Breast epithelium (tissue), 4 donors: ENCODE results near the gene ULK4. TPM values are rescaled to one million over a fixed set of nuclear protein-coding genes. Genes with fewer than 3 reads are reported as not detected.
A peak's percentile ranks its signal among the peaks of the same experiment; 100 is the strongest.

Experiments used
- DNase-seq, 2 donors: peaks; one replicate each; pipeline ENCODE4 v3.0.0-alpha.2; 2019; ENCODE audit warnings: low spot score in 2 of 2
- H3K27ac ChIP-seq, 2 donors: fragments of 200-600 bp; sonication (generic) in 1 of 2; one replicate each; pipeline ENCODE4 v1.5.1; 2016 to 2019; ENCODE audit warnings: mild to moderate bottlenecking in 1 of 2
- H3K27me3 ChIP-seq, 2 donors: fragments of 200-600 bp; sonication (generic) in 1 of 2; one replicate each; pipeline versions ENCODE4 v1.5.1 to v1.6.0; 2017 to 2019; ENCODE audit warnings: control low read depth in 1 of 2, mild to moderate bottlenecking in 1 of 2
- H3K36me3 ChIP-seq: fragments of 200-600 bp; one replicate; pipeline ENCODE4 v1.5.1; 2019
- H3K4me1 ChIP-seq, 2 donors: fragments of 200-600 bp; sonication (generic); one replicate each; pipeline ENCODE4 v1.5.1; 2016 to 2019; ENCODE audit warnings: control low read depth in 1 of 2
- H3K4me3 ChIP-seq, 3 donors: fragments of 200-600 bp; sonication (generic); 1 replicate in 2 of 3; 2 replicates in 1 of 3; pipeline ENCODE4 v1.5.1; 2016 to 2019; ENCODE audit warnings: mild to moderate bottlenecking in 3 of 3, moderate library complexity in 2 of 3
- H3K9me3 ChIP-seq, 2 donors: fragments of 200-600 bp; sonication (generic) in 1 of 2; one replicate each; pipeline ENCODE4 v1.5.1; 2016 to 2019; ENCODE audit warnings: control low read depth in 1 of 2
- POLR2A ChIP-seq: fragments of 450-650 bp; IDR thresholded peaks from one replicate; pipeline ENCODE4 v1.6.1; 2016; ENCODE audit warnings: antibody characterized with exemption, mild to moderate bottlenecking, moderate library complexity
- POLR2AphosphoS5 ChIP-seq, 3 donors: sonication (generic); formaldehyde crosslinking; IDR thresholded peaks; one replicate each; pipeline ENCODE4 v1.6.1; 2017; ENCODE audit warnings: antibody characterized with exemption in 3 of 3
- intact Hi-C: fragments of 100-400 bp; cut with DNase I; formaldehyde crosslinking; loops from one replicate; pipeline ENCODE4 v1.15.1; 2023; ENCODE audit warnings: low total_unique reads
- total RNA-seq, 3 donors: library from RNA; depleted of rRNA; stranded (reverse); fragments of >200 nt; gene quantifications; one replicate each; pipeline ENCODE4 v1.1.0, GENCODE V29; 2016
- TF ChIP-seq, protein P1 (sequence below), 3 donors: fragments of 450-650 bp; IDR thresholded peaks; one replicate each; pipeline ENCODE4 v1.5.1; 2016 to 2017; ENCODE audit warnings: antibody characterized with exemption in 3 of 3, mild to moderate bottlenecking in 3 of 3, moderate library complexity in 3 of 3

ULK4 gene
- total RNA-seq, 3 donors from 2014 or later, result 23.0 to 52.8 (median 31.8) TPM

DNA sequence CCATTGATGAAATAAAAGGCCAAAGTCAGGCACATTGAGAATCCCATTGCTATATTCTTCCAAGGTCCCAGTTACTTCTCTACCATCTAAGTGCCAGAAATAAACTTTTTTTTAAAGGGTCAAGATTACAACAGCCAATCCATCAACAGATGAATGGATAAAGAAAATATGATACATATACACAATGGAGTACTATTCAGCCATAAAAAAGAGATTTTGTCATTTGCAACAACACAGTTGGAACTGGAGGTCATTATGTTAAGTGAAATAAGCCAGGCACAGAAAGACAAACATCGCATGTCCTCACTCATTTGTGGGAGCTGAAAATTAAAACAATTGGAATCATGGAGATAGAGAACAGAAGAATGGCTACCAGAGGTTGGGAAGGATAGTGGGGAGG is 25.5 kb downstream of the ULK4 start:
- no peak overlapping the region for H3K4me3 ChIP-seq
- H3K9me3 ChIP-seq, result no peaks in the 10 kb centered on the region
- H3K4me1 ChIP-seq, result no peaks in the 10 kb centered on the region
- no peak overlapping the region for H3K27ac ChIP-seq
- intact Hi-C loops, result no loop called here
- DNase-seq, result no peak
- H3K27me3 ChIP-seq, result no peaks in the 10 kb centered on the region
- TF ChIP-seq POLR2AphosphoS5 (IDR thresholded peaks at IDR 0.05) (no peak), POLR2A (no peak)
- no peaks in the 10 kb centered on the region for H3K36me3 ChIP-seq

DNA sequence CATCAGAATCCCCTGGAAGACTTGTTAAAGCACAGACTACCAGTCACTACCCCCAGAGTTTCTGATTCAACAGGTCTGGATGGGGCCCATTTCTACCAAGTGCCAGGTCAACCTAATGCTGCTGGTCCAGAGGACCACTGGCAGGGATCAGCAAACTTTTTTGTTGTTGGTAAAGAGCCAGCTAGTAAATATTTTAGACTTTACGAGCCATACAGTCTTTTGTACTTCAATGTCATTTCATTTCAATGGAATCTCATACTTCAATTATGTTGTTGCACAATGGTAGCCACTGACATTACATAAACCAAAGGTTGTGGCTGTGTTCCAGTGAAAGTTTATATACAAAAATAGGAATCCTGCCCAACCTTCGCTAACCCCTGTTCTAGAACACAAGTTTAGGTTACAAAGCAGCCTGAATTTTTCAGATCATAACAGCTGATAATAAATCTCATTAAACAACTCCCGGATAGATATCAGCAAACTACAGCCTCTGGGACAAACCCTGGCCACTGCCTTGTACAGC is 28.7 kb downstream of the ULK4 start:
- DNase-seq, result no peak
- H3K36me3 ChIP-seq, result no peaks in the 10 kb centered on the region
- peak overlapping the region; percentile 30 to 40 for H3K27ac ChIP-seq
- intact Hi-C loops, result no loop called here
- no peak for TF ChIP-seq POLR2AphosphoS5 (IDR thresholded peaks at IDR 0.05)
- no peak for TF ChIP-seq POLR2A
- TF ChIP-seq, protein P1, sequence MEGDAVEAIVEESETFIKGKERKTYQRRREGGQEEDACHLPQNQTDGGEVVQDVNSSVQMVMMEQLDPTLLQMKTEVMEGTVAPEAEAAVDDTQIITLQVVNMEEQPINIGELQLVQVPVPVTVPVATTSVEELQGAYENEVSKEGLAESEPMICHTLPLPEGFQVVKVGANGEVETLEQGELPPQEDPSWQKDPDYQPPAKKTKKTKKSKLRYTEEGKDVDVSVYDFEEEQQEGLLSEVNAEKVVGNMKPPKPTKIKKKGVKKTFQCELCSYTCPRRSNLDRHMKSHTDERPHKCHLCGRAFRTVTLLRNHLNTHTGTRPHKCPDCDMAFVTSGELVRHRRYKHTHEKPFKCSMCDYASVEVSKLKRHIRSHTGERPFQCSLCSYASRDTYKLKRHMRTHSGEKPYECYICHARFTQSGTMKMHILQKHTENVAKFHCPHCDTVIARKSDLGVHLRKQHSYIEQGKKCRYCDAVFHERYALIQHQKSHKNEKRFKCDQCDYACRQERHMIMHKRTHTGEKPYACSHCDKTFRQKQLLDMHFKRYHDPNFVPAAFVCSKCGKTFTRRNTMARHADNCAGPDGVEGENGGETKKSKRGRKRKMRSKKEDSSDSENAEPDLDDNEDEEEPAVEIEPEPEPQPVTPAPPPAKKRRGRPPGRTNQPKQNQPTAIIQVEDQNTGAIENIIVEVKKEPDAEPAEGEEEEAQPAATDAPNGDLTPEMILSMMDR (IDR thresholded peaks at IDR 0.05), result no peak
- no peak overlapping the region for H3K4me3 ChIP-seq
- H3K9me3 ChIP-seq, result no peaks in the 10 kb centered on the region
- H3K27me3 ChIP-seq, result no peaks in the 10 kb centered on the region
- no peaks in the 10 kb centered on the region for H3K4me1 ChIP-seq

DNA sequence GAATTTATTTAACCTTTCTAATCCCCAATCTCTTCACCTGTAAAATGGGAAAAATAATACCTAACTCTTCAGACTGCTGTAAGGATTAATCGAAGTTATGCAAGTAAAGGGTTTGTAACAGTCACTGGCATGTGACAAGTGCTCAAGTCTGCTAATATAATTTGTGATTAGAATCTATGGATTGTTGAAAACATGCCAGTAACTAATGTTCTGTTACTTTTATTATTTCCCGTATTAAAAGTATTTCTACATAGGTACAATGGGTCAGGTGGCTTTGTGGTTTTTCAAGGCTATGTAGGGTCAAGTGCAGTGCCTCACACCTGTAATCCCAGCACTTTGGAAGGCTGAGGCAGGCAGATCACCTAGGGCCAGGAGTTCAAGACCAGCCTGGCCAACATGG is 29.4 kb downstream of the ULK4 start:
- TF ChIP-seq, protein P1 (IDR thresholded peaks at IDR 0.05), result no peak
- TF ChIP-seq POLR2AphosphoS5 (IDR thresholded peaks at IDR 0.05) (no peak), POLR2A (no peak)

DNA sequence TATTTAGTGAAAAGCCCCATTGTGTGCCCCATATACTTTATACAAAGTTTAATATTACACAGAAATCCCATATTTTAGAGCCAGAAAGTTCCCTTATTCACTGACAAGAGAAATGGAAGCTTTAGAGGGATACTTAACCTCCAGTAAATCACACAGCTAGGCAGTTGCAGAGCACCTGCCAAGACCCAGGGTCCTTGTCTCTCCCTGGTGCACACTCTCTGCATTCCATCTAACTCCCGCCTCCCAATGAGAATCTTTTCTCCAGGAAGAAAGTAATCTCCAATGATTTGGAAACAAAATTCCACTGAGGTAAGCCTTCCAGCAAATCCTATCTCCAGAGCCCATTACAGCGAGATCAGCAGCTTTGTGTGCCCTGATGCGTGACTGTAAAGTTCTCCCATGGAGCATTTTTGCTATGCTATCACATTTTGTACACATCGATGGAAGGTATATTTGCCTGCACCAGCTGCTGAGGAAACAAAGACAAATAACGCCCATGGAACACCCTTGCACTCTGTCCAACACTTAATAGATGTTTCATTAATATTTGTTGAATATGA is 41.4 kb downstream of the ULK4 start:
- Histone ChIP-seq H3K27me3 (no peaks in the 10 kb centered on the region), H3K9me3 (no peaks in the 10 kb centered on the region), H3K4me1 (no peaks in the 10 kb centered on the region), H3K27ac (no peak overlapping the region), H3K36me3 (no peaks in the 10 kb centered on the region), H3K4me3 (no peak overlapping the region)
- no peak for DNase-seq
- TF ChIP-seq POLR2A (no peak), POLR2AphosphoS5 (IDR thresholded peaks at IDR 0.05) (no peak)
- TF ChIP-seq, protein P1 (IDR thresholded peaks at IDR 0.05), result no peak
- intact Hi-C loops, result no loop called here

More for the DNA sequence above, 29.4 kb downstream of the ULK4 start:
- intact Hi-C loops, result no loop called here
- no peaks in the 10 kb centered on the region for H3K4me1 ChIP-seq
- H3K27ac ChIP-seq, result peak overlapping the region; percentile 30 to 40
- no peaks in the 10 kb centered on the region for H3K9me3 ChIP-seq
- no peak overlapping the region for H3K4me3 ChIP-seq
- no peak for DNase-seq
- no peaks in the 10 kb centered on the region for H3K27me3 ChIP-seq
- H3K36me3 ChIP-seq, result no peaks in the 10 kb centered on the region

DNA sequence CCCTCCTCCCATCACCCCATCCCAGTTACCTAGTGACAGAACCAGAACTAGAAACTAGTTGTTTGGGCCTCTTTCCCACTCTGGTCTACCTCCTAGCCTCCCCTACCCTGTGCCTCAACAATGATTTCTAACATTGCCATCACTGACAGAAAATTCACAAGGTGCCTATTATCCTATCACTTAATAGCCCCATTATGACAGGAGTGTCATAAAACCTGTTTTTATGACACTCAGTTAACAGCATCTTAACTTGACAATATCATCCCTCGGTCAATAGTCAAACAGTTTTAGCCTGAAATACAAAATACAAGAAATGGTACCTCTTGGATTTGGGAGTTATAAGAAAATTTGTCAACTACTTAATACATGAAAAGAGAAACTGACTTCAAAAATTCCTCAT is 46.5 kb downstream of the ULK4 start:
- Histone ChIP-seq H3K27me3 (no peaks in the 10 kb centered on the region), H3K36me3 (no peaks in the 10 kb centered on the region), H3K27ac (no peak overlapping the region), H3K4me1 (no peaks in the 10 kb centered on the region), H3K9me3 (no peaks in the 10 kb centered on the region), H3K4me3 (no peak overlapping the region)
- TF ChIP-seq POLR2A (no peak), POLR2AphosphoS5 (IDR thresholded peaks at IDR 0.05) (no peak)
- TF ChIP-seq, protein P1 (IDR thresholded peaks at IDR 0.05), result no peak
- intact Hi-C loops, result no loop called here
- DNase-seq, result no peak
